GM21367 (cell line): ENCODE measurements around the gene FTO.

Experiments
- ATAC-seq: cut with Tn5 transposase; IDR thresholded peaks from one replicate; pipeline ENCODE4 v1.9.1; 2021; ENCODE audit not compliant: unreplicated experiment

Gene FTO

GRCh38 chr16:53752560-53752959, 48.6 kb downstream of the FTO start:
- no peak for ATAC-seq

- ATAC-seq: no peak
Observed at GRCh38 chr16:53753431-53753830, 49.5 kb downstream of the FTO start.

DNA sequence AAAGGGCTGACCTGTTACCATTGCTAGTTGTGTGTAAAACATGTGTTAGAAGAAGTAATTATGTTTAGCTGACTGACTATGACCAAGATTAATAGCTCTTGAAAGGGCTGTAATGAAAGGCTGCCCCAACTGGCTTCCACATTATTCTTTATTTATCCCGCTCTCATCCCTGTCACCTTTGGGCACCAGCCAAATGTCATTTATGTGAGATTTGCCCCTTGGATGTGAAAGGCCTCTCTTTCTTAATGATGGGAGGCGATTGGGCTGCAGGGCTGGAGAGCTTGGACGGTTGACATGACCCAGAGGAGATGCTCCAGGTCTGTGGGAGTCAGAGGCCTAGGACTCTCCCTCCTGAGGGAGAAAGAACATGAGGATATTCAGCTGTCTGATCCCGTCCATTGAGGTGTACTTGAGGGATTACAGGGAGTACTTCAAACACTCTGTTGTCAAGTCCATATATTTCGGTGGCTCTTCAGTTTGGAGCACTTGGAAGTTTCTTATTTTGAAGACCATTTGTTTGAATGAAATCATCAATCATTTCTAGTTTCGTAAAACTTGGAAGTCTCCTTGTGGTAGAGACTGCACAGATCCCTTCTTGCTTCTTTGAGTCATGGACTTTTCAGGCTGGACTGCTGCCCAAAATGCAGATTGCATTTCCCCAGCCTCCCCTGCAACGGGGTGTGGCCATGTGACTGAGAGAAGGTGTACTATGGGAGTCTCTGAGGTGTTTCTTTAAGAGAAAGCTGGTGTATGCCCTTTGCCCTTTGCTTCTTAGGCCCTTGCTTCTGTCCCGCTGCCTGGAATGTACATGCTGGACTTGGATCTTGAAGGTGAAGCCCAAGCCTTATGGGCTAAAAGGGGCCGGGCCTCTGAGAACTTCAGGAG, 51.3 kb downstream of the FTO start:
- no peak for ATAC-seq

- ATAC-seq: no peak
Observed at GRCh38 chr16:53756275-53756996, 52.5 kb downstream of the FTO start.

- no peak for ATAC-seq
Observed at GRCh38 chr16:53757971-53758609, 54.1 kb downstream of the FTO start.

- ATAC-seq: no peak
Observed at GRCh38 chr16:53761962-53762703, 58.2 kb downstream of the FTO start.

DNA sequence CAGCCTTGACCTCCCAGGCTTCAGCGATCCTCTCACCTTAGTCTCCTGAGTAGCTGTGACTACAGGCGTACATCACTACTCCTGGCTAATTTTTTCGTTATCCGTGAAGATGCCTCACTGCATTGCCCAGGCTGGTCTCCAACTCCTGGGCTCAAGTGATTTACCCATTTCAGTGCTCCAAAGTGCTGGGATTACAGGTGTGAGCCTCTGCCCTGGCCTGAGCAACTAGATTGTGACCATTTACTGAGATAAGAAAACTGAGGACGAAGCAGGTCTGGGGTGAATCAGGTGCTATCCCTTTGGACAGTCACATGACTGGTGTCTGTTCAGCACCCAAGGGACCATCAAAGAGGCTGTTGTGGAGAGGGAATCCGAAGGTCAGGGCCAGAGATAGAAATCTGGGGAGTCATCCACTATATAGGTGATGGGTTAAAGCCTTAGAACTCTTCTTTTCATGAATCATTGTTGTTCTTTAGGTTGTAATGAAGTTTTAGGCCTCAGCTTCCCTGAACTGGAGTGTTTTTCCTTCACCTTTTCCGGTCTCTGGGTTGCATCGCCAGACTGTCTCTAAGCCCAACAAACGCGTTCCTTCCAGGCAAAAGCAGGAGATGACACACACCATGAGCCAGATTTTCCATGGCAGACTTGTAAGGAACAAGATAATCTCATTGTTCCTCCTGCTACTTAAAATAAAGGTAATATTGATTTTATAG, 62.5 kb downstream of the FTO start:
- ATAC-seq: no peak

- ATAC-seq: no peak
Observed at GRCh38 chr16:53768167-53768566, 64.2 kb downstream of the FTO start.

DNA sequence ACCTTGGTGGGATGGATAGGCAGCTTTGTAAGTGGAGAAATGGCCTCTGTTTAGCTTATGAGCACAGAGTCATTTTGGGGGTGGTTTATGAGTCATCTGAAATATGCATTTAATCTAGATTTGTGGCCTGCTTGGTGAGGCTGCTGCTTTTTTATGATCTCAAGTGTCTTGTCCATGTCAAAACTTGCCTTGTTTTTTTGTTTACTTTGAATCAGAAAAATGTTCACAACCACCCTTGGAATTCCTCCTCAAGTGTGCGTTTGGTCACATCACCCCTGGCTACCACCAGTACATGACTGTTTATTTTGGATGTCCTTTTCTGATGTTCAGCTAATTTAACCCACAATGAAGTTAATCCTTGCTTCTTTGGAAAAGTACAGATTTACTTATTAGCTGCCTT, 64.6 kb downstream of the FTO start:
- no peak for ATAC-seq

DNA sequence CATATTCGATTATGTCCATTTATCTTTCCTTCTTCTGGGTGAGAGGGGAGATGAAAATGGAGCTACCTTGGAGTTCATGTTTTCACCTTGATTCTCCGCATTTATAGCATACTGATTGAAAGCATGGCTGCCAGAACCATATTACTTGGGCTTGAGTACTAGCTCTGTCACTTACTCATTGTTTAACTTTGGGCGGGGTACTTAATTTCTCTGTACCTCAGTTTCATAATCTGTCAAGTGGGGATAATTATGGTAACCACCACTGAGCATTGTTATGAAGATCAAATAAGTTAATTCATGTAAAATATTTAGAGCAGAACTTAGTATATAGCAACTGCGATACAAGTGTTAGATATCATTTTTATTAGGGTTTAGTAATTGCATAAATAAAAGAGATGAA, 65.2 kb downstream of the FTO start:
- no peak for ATAC-seq

DNA sequence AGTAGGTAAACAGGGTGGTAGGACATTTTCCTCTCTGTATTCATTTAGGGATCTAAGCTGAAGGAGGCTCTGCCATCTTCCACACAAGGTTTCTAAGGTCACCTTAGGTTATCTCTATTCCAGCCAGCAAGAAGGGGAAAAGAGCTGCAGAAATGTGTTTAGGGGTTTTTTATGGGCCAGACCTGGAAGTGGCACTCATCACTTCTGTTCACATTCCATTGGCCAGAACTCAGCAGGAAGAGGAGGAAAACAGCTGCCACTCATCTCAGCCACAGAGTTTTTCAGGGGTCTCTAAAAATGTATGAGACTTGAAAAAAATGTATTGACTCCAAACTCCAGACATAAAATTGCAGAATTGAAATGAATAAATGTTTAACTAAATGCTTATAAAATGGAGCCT, 65.8 kb downstream of the FTO start:
- no peak for ATAC-seq

GRCh38 chr16:53770641-53771040, 66.7 kb downstream of the FTO start:
- no peak for ATAC-seq

DNA sequence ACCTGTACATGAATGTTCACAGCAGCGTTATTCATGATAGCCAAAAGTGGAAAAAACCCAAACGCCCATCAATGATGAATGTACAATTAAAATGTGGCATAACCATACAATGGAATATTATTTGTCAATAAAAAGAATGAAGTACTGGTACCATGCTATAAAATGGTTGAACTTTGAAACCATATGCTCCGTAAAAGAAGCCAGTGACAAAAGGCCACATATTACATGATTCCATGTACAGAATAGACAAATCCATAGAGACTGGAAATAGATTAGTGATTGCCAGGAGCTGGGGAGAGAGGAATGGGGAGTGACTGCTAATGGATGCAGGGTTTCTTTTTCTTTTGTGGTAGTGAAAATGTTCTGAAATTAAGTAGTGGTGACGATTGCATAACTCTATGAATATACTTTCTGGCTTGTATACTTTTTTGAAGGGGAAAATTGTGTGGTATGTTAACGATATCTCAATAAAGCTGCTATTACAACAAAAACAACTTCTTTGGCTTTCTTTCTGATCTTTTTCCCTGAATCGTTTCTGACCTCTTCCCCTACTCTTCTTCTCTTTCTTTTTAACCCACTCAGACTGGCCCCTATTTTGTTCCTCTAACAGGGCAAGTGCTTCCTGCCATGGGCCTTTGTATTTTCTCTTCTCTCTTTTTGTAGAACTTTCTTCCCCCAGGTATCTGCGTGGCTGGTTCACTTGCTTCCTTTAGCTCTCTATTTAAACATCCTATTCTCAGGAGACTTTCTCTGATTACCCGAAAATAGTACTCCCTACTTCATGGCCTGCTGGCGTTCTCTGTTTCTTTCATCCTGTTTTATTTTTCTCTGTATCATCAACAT, 67.9 kb downstream of the FTO start:
- no peak for ATAC-seq

- ATAC-seq: no peak
Observed at GRCh38 chr16:53773150-53773846, 69.3 kb downstream of the FTO start.

- ATAC-seq: no peak
Observed at GRCh38 chr16:53773881-53774280, 69.9 kb downstream of the FTO start.

- ATAC-seq: no peak
Observed at GRCh38 chr16:53775106-53775820, 71.3 kb downstream of the FTO start.

GRCh38 chr16:53775821-53776431, 72.0 kb downstream of the FTO start:
- ATAC-seq: no peak

DNA sequence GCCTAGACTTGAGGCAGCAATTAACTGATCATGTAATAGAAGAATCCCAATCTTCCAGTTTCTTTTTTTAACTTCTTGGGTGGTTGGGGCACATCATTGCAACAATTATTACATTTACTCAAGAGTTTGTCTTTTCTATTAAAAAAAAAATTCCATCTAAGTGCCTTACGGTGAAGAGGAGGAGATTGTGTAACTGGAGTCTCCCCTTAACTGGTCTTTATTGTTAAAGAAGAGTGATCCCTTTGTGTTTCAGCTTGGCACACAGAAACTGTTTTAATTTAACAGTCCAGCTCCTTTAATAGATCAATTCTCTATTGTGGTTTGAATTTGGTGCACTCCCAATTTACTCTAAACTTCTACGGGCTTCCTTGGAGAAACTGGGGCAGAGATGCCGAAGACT, 75.2 kb downstream of the FTO start:
- ATAC-seq: no peak
